ENCODE results near the gene NQO2.
"Not testable (repeated sequence)": the region's sequence is repeated elsewhere in the genome, so short reads cannot be mapped to it uniquely, and the experiment has no call there.

NQO2 gene

GRCh38 chr6:3037638-3038365 is 38.1 kb downstream of the NQO2 start:
- DNase-seq (ENCODE audit: low read depth, low spot score): no peak

DNA sequence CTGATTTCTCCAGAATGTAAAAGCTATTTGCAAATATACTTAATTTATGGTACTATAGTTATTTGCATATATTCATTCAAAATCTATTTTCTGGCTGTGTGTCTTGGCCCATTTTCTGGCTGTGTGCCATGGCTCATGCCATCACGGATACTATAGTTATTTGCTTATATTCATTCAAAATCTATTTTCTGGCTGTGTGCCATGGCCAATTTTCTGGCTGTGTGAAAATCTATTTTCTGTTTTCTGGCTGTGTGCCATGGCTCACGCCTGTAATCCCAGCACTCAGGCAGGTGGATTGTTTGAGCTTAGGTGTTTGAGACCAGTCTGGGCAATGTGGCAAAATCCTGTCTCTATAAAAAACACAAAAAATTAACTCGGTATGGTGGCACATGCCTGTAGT is 39.7 kb downstream of the NQO2 start:
- DNase-seq (ENCODE audit: low read depth, low spot score): no peak

DNA sequence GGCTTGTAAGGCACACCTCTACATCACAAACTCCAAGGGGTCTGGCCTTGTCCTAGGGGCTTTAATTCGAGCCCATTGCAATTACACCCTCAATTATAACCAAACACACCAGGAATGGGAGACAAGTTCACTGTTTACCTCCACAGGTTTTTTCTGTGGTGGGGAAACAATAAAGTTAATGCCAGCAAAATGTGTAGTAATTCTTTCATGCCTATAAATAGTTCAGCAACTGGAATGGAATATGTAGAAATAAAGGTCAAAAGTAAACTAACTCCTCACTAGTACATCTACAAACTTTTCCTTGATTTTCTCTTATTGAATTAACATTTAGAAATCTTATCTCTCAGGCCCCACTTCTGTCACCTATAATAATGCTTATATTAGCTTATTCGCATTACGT is 41.5 kb downstream of the NQO2 start:
- DNase-seq (ENCODE audit: low read depth, low spot score): no peak

- DNase-seq (ENCODE audit: low read depth, low spot score): no peak
Measured at GRCh38 chr6:3041606-3042005, 41.9 kb downstream of the NQO2 start.

DNA sequence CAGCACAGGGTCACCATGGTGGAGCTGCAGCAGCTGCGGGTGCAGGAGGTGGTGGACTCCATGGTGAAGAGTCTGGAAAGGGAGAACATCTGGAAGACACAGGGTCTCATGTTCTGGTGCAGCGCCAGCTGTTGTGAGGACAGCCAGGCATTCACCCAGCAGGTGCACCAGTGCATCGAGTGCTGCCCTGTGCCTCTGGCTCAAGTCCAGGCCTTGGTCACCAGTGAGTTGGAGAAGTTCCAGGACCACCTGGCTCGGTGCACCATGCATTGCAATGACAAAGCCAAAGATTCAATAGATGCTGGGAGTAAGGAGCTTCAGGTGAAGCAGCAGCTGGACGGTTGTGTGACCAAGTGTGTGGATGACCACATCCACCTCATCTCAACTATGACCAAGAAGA is 45.7 kb downstream of the NQO2 start:
- no peak for DNase-seq (ENCODE audit: low read depth, low spot score)

DNA sequence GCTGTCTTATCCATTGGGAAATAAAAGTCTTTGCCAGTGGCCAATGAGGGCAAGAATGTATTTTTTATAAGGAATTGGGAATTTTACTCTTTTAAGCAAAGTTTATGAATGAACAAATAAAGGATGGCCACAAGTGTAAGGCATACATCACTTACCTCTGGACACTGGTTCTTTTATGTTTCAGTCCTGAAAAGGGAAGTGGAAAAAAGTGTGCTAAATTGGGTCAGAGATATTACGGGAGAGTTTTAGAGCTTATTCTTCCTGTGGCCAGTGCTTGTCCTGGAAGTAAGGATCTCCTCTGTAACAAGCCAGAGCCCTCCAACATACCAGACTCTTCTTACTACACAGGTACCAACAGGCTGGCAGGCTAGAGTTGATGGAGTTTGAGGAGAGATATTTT is 46.1 kb downstream of the NQO2 start:
- DNase-seq (ENCODE audit: low read depth, low spot score): no peak

- DNase-seq (ENCODE audit: low read depth, low spot score): no peak
Measured at GRCh38 chr6:3046295-3046694, 46.6 kb downstream of the NQO2 start.

DNA sequence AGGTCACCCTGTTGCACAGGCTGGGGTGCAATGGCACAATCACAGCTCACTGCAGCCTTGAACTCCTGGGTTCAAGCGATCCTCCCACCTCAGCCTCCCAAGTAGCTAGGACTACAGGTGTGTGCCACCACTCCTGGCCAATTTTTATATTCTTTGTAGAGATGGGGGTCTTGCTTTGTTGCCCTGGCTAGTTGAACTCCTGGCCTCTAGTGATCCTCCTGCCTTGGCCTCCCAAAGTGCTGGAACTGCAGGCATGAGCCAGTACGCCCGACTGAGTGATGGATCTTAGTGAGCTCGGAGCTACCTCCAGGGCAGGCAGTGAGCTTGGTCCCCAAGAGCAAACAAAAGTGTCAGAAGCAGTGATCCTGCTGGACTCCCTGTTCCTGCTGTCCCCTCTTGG is 48.3 kb downstream of the NQO2 start:
- not testable (repeated sequence) for DNase-seq (ENCODE audit: low read depth, low spot score)

GRCh38 chr6:3052481-3053230 is 53.0 kb downstream of the NQO2 start:
- no peak for DNase-seq (ENCODE audit: low read depth, low spot score)

DNA sequence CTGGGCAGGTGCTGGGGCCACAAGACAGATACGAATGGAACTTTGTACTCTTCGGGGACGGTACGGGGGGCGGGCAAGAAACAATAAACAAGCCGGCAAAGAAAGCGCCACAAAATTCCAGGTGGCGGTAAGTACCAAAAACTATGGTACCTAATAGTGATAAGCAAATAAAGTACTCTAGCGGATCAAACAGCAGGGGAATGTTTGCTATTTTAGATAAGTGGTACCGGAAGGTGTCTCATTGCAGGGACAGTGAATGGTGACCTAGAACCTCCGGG is 53.5 kb downstream of the NQO2 start:
- no peak for DNase-seq (ENCODE audit: low read depth, low spot score)

DNA sequence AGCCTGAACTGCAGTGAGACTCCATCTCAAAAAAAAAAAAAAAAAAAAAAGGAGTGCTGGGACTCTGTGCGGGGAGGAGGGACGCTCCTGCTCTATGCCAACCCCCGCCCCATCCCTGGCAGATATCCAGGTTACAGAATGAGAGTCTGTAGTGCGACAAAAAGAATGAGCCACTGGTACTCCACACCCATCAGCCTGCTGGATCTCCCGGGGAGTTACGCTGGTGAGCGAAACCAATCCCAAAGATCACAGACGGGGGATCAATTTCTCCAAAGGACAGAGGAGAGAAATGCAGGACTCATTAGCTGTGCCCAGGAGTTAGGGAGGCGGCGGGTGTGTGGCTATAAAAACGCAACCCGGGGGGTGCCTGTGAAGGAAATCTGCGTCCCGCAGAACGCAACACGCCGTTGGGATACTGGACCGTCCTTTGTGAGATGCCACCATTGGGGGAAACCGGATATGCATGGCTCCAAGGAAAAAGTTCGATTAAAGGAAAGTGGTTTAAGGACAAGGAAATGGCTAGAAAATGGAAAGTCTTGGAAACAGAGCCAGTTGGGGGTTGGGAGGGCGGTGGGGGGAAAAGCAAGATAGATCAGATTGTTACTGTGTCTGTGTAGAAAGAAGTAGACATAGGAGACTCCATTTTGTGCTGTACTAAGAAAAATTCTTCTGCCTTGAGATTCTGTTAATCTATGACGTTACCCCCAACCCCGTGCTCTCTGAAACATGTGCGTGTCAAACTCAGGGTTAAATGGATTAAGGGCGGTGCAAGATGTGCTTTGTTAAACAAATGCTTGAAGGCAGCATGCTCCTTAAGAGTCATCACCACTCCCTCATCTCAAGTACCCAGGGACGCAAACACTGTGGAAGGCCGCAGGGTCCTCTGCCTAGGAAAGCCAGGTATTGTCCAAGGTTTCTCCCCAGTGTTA is 54.8 kb downstream of the NQO2 start:
- DNase-seq (ENCODE audit: low read depth, low spot score): not testable (repeated sequence)

DNA sequence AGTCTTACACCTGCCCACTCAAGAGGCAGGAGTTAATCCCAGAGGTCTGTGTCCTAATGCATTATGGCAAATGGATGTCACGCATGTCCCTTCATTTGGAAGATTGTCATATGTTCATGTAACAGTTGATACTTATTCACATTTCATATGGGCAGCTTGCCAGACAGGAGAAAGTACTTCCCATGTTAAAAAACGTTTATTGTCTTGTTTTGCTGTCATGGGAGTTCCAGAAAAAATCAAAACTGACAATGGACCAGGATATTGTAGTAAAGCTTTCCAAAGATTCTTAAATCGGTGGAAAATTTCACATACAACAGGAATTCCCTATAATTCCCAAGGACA is 55.4 kb downstream of the NQO2 start:
- DNase-seq (ENCODE audit: low read depth, low spot score): not testable (repeated sequence)

- DNase-seq (ENCODE audit: low read depth, low spot score): no peak
Measured at GRCh38 chr6:3057063-3057770, 57.5 kb downstream of the NQO2 start.

GRCh38 chr6:3058957-3059356 is 59.3 kb downstream of the NQO2 start:
- DNase-seq (ENCODE audit: low read depth, low spot score): no peak

- not testable (repeated sequence) for DNase-seq (ENCODE audit: low read depth, low spot score)
Measured at GRCh38 chr6:3060092-3060491, 60.4 kb downstream of the NQO2 start.

DNA sequence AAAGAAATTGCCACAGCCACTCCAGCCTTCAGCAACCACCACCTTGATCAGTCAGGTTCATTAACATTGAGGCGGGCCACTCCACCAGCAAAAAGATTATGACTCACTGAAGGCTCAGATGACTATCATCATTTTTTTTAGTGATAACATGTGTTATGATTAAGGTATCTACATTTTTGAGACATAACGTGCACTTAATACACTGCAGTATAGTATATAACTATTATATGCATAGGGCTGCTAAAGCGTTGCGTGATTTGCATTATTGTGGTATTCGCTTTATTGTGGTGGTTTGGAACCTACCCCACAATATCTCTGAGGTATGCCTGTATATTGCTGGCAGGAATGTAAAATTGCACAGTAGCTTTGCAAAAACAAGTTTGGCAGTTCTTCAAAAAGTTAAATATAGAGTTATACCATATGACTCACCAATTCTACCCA is 61.8 kb downstream of the NQO2 start:
- no peak for DNase-seq (ENCODE audit: low read depth, low spot score)

- not testable (repeated sequence) for DNase-seq (ENCODE audit: low read depth, low spot score)
Measured at GRCh38 chr6:3063340-3063732, 63.6 kb downstream of the NQO2 start.

- DNase-seq (ENCODE audit: low read depth, low spot score): no peak
Measured at GRCh38 chr6:3063733-3064700, 64.3 kb downstream of the NQO2 start.

DNA sequence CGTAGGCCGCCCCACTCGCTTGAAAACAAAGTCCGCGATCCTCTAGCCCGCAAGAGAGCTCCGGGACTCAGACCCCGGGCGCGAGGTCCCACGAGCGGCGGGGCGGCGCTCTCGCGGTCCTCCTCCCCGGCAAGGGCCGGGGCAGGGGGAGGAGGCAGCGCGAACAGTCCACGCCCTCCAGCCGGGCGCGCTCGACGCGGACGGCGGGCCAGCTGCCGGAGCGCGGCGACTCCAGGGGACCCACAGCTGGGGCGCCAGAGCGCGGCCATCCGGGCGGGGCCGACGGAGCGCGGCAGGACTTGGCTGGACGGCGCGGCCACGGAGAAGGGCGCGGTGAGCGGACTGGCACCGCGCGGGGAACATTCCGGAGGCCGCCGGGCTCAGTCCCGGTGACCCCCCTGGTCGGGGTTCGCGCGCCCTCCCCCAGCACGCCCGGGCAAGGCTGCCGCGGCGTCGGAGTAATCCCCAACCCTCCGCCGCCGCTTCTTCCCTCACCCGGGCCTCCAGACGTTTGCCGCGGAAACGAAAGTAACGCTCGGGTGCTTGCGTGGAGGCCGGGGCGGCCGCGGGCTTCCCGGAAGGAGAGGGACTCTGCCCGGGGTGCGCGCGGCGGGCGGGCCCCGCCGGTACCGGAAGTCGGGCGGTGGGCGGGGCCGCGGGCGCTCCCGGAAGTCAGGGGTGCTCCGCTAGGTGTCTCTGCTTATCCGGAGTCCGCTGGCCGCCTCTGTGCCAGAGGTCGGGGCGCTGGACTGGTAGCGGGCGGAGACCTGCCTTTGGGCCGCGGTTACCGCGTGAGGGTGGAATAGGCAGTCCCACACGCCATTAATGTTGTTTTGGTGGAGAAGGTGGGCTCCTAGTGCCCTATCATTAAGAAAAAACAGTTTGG is 68.9 kb downstream of the NQO2 start, which contains the start of gene RIPK1:
Gene RIPK1 (plus strand): TSS at position 166 of the 886 bp plus-strand sequence. CDS start 8,330 bp downstream, outside the sequence.
- DNase-seq (ENCODE audit: low read depth, low spot score): no peak

Measured in iPS DF 19.7 (cell line).